ENCODE measurements around the gene PGM1.

Gene PGM1

DNA sequence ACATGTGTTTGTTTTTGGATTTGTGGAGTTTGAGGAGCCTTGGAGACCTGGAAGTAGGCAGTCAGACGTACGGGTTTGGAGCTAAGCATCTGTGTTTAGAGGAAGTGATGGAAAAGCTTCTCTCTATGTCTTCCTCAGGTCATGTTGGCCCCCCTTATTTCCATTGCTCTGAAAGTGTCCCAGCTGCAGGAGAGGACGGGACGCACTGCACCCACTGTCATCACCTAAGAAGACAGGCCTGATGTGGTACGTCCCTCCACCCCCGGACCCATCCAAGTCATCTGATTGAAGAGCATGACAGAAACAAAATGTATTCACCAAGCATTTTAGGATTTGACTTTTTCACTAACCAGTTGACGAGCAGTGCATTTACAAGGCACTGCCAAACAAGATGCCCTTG, 66.2 kb downstream of the PGM1 start:
- Histone ChIP-seq H2AFZ (ENCODE audit: low read length) (no peak overlapping the region), H3K4me2 (ENCODE audit: low read length) (no peak overlapping the region), H3K27me3 (ENCODE audit: insufficient read depth, low read length) (no peaks in the 10 kb centered on the region), H3K79me2 (ENCODE audit: insufficient read depth, low read length) (no peaks in the 10 kb centered on the region), H3K27ac (ENCODE audit: low read depth, low read length, poor library complexity, severe bottlenecking) (no peak overlapping the region), H3K9me3 (ENCODE audit: low read length) (no peaks in the 10 kb centered on the region), H3K9me2 (ENCODE audit: low read depth, low read length) (no peaks in the 10 kb centered on the region), H3K36me3 (ENCODE audit: insufficient read depth, low read length) (peaks cover 13% of the 10 kb centered on the region; the same call in 1 of the 2 replicates), H3K9ac (ENCODE audit: low read length) (no peak overlapping the region), H3K4me1 (ENCODE audit: insufficient read depth, low read length, severe bottlenecking) (no peaks in the 10 kb centered on the region), H3K4me3 (ENCODE audit: low read depth, low read length, poor library complexity, severe bottlenecking) (no peak overlapping the region), H3F3A (ENCODE audit: insufficient read depth, low read length) (no peaks in the 10 kb centered on the region), H4K20me1 (ENCODE audit: insufficient read depth, low read length) (no peaks in the 10 kb centered on the region)
- TF ChIP-seq, protein P1, sequence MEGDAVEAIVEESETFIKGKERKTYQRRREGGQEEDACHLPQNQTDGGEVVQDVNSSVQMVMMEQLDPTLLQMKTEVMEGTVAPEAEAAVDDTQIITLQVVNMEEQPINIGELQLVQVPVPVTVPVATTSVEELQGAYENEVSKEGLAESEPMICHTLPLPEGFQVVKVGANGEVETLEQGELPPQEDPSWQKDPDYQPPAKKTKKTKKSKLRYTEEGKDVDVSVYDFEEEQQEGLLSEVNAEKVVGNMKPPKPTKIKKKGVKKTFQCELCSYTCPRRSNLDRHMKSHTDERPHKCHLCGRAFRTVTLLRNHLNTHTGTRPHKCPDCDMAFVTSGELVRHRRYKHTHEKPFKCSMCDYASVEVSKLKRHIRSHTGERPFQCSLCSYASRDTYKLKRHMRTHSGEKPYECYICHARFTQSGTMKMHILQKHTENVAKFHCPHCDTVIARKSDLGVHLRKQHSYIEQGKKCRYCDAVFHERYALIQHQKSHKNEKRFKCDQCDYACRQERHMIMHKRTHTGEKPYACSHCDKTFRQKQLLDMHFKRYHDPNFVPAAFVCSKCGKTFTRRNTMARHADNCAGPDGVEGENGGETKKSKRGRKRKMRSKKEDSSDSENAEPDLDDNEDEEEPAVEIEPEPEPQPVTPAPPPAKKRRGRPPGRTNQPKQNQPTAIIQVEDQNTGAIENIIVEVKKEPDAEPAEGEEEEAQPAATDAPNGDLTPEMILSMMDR (IDR thresholded peaks at IDR 0.05; ENCODE audit: low read length) = no peak
- TF ChIP-seq EZH2 (IDR thresholded peaks at IDR 0.05; ENCODE audit: borderline replicate concordance, low read length) = no peak

DNA sequence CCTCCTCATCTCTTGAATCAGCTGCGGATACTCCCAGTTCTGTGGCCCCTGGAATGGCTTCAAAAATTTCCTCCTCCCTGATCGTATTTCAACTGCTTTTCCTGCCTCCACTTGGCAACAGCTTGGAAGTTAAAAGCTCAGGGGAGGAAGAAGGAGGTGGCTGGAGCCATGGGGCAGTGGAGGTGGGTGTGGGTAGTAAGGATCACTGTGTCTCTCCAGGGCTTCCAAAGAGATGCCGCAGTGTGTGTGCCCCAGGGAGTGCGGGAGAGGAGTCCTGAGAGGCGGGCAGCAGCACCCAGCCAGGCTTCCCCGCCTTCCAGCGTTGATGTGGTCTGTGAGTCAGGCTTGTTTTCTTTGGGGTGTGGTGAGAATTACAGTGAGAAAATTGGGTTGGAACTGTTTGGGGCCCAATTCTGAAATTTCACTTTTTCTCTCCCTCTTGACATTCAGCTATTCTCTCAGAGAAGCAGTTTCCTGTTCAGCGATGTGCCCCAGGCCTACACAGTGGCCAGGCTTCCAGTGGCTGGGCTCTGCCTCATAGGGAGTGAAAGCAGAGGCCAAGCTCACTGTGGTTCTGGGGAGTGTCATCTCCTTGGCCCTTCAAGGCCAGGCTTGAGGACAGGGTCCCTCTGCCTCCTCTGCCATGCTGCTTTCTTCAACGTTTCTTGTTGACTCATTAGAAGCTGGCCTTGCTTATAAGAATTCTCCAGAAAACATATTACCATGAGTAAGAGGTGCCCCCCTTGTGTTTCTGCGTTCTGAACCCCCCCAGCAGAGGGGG, 69.0 kb downstream of the PGM1 start:
- Histone ChIP-seq H3K79me2 (ENCODE audit: insufficient read depth, low read length) (no peaks in the 10 kb centered on the region), H3K36me3 (ENCODE audit: insufficient read depth, low read length) (no peaks in the 10 kb centered on the region; the same call in 1 of the 2 replicates), H4K20me1 (ENCODE audit: insufficient read depth, low read length) (no peaks in the 10 kb centered on the region), H3K9me2 (ENCODE audit: low read depth, low read length) (no peaks in the 10 kb centered on the region), H2AFZ (ENCODE audit: low read length) (no peak overlapping the region), H3K27me3 (ENCODE audit: insufficient read depth, low read length) (no peaks in the 10 kb centered on the region), H3K4me1 (ENCODE audit: insufficient read depth, low read length, severe bottlenecking) (no peaks in the 10 kb centered on the region), H3K4me2 (ENCODE audit: low read length) (no peak overlapping the region), H3K27ac (ENCODE audit: low read depth, low read length, poor library complexity, severe bottlenecking) (no peak overlapping the region), H3K9ac (ENCODE audit: low read length) (no peak overlapping the region), H3K4me3 (ENCODE audit: low read depth, low read length, poor library complexity, severe bottlenecking) (no peak overlapping the region), H3K9me3 (ENCODE audit: low read length) (no peaks in the 10 kb centered on the region), H3F3A (ENCODE audit: insufficient read depth, low read length) (no peaks in the 10 kb centered on the region)
- TF ChIP-seq, protein P1 (IDR thresholded peaks at IDR 0.05; ENCODE audit: low read length) = no peak
- no peak for TF ChIP-seq EZH2 (IDR thresholded peaks at IDR 0.05; ENCODE audit: borderline replicate concordance, low read length)

DNA sequence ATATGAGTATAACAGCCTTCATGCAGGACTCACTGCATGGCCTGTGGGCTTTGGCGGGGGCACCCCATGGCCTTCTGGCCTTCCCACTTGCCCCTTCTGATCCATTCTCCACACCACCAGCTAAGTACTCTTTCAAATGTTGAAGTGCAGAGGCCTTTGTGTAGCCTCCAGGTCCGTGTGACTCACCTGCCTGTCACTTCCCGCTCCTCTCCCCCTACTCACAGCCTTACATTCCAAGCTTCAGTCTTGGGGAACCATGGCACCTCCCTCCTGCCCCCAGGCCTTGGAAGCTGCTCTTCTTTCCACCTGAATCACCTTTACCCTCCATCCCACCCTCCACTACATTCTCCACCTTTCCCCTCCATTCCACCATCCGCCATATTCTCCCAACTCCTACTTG, 69.6 kb downstream of the PGM1 start:
- Histone ChIP-seq H3K4me1 (ENCODE audit: insufficient read depth, low read length, severe bottlenecking) (no peaks in the 10 kb centered on the region), H3K36me3 (ENCODE audit: insufficient read depth, low read length) (no peaks in the 10 kb centered on the region), H3K4me2 (ENCODE audit: low read length) (no peak overlapping the region), H3K9me3 (ENCODE audit: low read length) (no peaks in the 10 kb centered on the region), H3F3A (ENCODE audit: insufficient read depth, low read length) (no peaks in the 10 kb centered on the region), H3K27ac (ENCODE audit: low read depth, low read length, poor library complexity, severe bottlenecking) (no peak overlapping the region), H3K9me2 (ENCODE audit: low read depth, low read length) (no peaks in the 10 kb centered on the region), H4K20me1 (ENCODE audit: insufficient read depth, low read length) (no peaks in the 10 kb centered on the region), H3K79me2 (ENCODE audit: insufficient read depth, low read length) (no peaks in the 10 kb centered on the region), H3K27me3 (ENCODE audit: insufficient read depth, low read length) (no peaks in the 10 kb centered on the region), H2AFZ (ENCODE audit: low read length) (no peak overlapping the region), H3K9ac (ENCODE audit: low read length) (no peak overlapping the region), H3K4me3 (ENCODE audit: low read depth, low read length, poor library complexity, severe bottlenecking) (no peak overlapping the region)
- TF ChIP-seq, protein P1 (IDR thresholded peaks at IDR 0.05; ENCODE audit: low read length) = no peak
- TF ChIP-seq EZH2 (IDR thresholded peaks at IDR 0.05; ENCODE audit: borderline replicate concordance, low read length) = no peak

Measured in OCI-LY1 (cell line).